Mucosa of rectum (tissue), 2 donors: ENCODE data around the gene DXO.
"Not testable (repeated sequence)": the region's sequence is repeated elsewhere in the genome, so short reads cannot be mapped to it uniquely, and the experiment has no call there.

Source experiments
- H3K27ac ChIP-seq, 2 donors: one replicate each; pipeline ENCODE4 v1.7.0; 2013; ENCODE audit warnings: inconsistent platforms in 2 of 2, low read depth in 2 of 2, low read length in 2 of 2
- H3K27me3 ChIP-seq, 2 donors: one replicate each; pipeline ENCODE4 v1.7.0; 2013; ENCODE audit warnings: low read length in 2 of 2; ENCODE audit not compliant: control insufficient read depth in 2 of 2, insufficient read depth in 2 of 2
- H3K36me3 ChIP-seq, 2 donors: one replicate each; pipeline ENCODE4 v1.7.0; 2013; ENCODE audit warnings: low read length in 2 of 2; ENCODE audit not compliant: control insufficient read depth in 2 of 2, insufficient read depth in 2 of 2
- H3K4me1 ChIP-seq, 2 donors: one replicate each; pipeline ENCODE4 v1.7.0; 2013; ENCODE audit warnings: low read length in 2 of 2, mild to moderate bottlenecking in 1 of 2; ENCODE audit not compliant: control insufficient read depth in 2 of 2, insufficient read depth in 2 of 2
- H3K4me3 ChIP-seq, 2 donors: one replicate each; pipeline ENCODE4 v1.7.0; 2013; ENCODE audit warnings: low read length in 2 of 2
- H3K9ac ChIP-seq, 2 donors: one replicate each; pipeline ENCODE4 v1.7.0; 2013; ENCODE audit warnings: low read length in 2 of 2, low read depth in 1 of 2, mild to moderate bottlenecking in 1 of 2
- H3K9me3 ChIP-seq, 2 donors: one replicate each; pipeline ENCODE4 v1.7.0; 2013; ENCODE audit warnings: low read length in 2 of 2; ENCODE audit not compliant: control insufficient read depth in 2 of 2
- donor health status: healthy.
- donor health status: Normal muscosa, but diverticular disease.

DXO gene

DNA sequence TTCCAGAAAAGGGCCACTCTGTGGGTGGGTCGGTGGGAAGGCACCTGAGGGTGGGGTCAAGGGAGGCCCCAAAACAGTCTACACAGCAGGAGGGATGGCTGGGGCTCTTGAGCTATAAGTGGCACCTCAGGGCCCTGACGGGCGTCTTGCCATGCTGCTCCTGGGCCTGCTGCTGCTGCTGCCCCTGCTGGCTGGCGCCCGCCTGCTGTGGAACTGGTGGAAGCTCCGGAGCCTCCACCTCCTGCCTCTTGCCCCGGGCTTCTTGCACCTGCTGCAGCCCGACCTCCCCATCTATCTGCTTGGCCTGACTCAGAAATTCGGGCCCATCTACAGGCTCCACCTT is 33.6 kb upstream of the DXO start:
- not testable (repeated sequence) for H3K4me3 ChIP-seq, H3K27me3 ChIP-seq, H3K9ac ChIP-seq, H3K4me1 ChIP-seq, H3K9me3 ChIP-seq, H3K27ac ChIP-seq, H3K36me3 ChIP-seq

DNA sequence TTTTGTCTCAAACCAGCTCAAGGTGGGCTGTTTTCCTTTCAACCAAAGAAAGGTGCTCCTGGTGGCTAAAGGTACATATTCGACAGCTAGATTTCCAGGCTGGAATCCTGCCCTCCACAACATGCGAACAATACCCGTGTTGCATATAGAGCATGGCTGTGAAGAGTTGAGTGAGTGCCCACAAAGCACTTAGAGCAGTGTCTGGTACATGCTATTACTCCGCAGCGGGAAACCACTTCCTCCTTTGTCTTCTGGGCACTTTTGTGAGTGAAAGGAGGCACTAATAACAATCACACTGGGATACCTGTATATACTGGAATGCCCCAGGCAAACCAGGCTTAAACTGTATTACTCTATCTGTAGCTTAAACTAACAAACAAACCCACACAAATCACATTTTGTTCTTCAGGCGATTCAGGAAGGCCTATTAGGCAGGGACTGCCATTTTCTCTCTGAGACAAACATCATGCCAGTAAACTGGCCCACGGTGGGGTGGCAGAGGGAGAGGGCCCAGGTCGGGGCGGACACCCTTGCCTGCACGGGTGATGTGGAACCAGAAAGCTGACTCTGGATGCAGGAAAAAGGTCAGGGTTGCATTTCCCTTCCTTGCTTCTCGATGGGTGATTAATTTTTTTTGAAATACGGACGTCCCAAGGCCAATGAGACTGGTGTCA is 33.1 kb upstream of the DXO start:
- H3K9ac ChIP-seq, H3K4me1 ChIP-seq, H3K27ac ChIP-seq, H3K9me3 ChIP-seq, H3K4me3 ChIP-seq, H3K36me3 ChIP-seq, H3K27me3 ChIP-seq: not testable (repeated sequence)

DNA sequence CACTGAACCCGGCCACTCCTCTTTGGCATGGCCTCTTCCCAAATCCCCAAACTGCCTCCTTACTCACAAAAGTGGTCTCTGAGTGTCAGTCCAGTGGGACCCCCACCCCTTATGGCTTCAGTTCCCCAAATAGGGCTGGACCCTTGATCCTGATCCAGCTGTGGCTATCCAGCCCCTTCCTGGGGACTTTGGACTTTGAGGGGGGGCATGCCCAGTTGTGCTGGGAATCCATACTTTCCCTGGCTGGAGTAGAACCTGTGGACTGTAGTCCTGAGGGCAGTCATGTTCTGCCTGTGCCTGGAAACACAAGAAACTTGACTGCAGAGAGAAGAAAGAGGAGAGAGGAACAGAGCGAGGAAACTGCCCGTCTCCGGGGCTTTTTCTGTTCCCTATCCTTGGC is 32.5 kb upstream of the DXO start:
- H3K27ac ChIP-seq, H3K9ac ChIP-seq, H3K36me3 ChIP-seq, H3K4me3 ChIP-seq, H3K27me3 ChIP-seq, H3K9me3 ChIP-seq, H3K4me1 ChIP-seq: not testable (repeated sequence)

DNA sequence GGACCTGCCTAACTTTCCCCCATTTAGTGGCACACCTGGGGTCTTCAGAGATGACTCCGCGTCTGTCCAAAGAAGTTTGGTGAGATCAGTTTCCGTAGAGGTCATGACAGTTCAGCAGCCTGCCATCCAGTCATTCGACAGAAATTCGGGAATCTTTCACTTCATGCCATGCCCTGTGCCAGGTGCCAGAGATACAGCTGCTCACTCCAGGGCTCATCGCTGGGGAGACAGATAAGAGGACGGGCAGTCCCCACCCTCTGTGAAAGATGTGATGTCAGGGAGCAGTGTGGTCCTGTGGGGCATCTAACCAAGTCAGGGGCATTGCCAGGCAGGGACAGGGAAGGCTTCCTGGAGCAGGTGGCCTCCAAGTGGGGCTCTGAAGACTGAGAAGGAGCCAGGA is 31.4 kb upstream of the DXO start:
- not testable (repeated sequence) for H3K9me3 ChIP-seq, H3K4me1 ChIP-seq, H3K9ac ChIP-seq, H3K4me3 ChIP-seq, H3K27me3 ChIP-seq, H3K36me3 ChIP-seq, H3K27ac ChIP-seq

DNA sequence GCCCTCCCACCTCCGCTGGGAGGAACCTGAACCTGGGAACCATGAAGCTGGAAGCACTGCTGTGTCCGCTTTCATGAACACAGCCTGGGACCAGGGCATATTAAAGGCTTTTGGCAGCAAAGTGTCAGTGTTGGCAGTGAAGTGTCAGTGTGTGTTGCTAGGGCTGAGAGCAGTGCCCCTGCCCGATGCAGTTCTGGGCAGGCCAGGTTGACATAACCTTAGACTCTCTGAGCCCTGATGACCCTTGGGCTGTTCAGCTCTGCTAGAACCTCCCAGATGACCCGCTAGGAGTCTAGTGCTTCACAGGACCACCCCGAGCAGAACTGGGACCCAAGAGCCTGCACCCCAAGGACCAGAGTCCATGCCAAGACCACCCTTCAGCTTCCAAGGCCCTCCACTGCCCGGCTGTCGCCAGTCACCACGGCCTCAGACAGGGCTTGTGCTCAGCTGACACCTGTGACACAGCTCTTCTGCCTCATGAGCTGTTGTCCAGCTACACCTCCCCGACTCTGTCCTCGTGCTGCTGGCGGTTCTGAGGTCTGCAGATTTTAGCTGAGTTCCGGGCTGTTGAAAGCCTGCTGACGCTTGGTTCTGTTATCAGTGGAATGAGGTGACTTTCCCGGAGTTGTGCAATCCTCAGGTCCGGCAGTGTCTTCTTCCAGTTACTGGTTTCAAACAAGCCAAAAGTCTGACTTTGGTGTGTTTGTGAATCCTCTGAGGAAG is 30.8 kb upstream of the DXO start:
- H3K36me3 ChIP-seq, H3K27ac ChIP-seq, H3K4me3 ChIP-seq, H3K4me1 ChIP-seq, H3K9me3 ChIP-seq, H3K9ac ChIP-seq, H3K27me3 ChIP-seq: not testable (repeated sequence)

DNA sequence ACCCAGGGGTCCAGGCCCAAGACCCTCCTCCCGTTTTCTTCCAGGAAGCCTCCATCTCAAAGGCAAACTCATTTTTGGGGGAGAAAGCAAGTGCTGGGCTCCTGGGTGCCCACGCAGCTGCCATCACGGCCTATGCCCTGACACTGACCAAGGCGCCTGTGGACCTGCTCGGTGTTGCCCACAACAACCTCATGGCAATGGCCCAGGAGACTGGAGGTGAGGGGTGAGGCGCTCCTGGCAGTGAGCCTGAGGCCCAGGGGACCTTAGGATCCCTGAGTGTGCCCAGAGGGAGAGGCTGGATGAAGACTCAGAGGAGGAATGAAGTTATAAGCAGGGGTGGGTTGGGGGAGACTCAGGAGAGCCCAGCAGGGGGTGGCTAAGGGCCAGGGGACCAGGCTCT is 24.4 kb upstream of the DXO start:
- not testable (repeated sequence) for H3K36me3 ChIP-seq, H3K9me3 ChIP-seq, H3K9ac ChIP-seq, H3K27me3 ChIP-seq, H3K4me1 ChIP-seq, H3K27ac ChIP-seq, H3K4me3 ChIP-seq

DNA sequence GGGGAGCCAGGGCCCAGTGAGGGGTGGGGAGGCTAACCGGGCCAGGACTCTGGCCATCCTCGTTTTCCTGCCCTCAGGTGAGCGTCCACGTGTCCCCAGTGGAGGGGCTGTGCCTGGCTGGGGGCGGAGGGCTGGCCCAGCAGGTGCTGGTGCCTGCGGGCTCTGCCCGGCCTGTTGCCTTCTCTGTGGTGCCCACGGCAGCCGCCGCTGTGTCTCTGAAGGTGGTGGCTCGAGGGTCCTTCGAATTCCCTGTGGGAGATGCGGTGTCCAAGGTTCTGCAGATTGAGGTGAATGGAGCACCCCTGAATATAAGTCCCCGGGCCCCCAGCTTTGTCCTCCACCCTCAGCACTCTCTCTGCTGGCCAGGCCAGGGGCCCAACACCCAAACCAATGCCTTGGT is 22.5 kb upstream of the DXO start:
- H3K36me3 ChIP-seq, H3K4me1 ChIP-seq, H3K9me3 ChIP-seq, H3K27ac ChIP-seq, H3K4me3 ChIP-seq, H3K27me3 ChIP-seq, H3K9ac ChIP-seq: not testable (repeated sequence)

DNA sequence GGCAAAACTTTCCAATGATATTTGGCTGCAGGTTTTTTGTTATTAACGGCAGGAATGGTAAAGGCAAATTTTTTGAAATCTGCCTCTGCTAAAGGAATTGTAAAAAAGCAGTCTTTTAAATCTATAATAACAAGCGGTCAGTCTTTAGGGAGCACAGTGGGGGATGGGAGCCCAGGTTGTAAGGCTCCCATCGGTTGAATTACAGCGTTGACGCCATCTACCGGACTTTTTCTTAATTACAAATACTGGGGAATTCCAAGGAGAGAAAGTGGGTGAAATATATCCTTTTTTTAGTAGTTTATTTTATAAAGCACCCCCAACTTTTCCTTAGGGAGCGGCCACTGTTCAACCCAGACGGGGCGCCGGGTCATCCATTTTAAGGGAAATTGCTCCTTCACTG is 17.4 kb upstream of the DXO start:
- H3K9ac ChIP-seq, H3K4me1 ChIP-seq, H3K9me3 ChIP-seq, H3K27ac ChIP-seq, H3K4me3 ChIP-seq, H3K27me3 ChIP-seq, H3K36me3 ChIP-seq: not testable (repeated sequence)

DNA sequence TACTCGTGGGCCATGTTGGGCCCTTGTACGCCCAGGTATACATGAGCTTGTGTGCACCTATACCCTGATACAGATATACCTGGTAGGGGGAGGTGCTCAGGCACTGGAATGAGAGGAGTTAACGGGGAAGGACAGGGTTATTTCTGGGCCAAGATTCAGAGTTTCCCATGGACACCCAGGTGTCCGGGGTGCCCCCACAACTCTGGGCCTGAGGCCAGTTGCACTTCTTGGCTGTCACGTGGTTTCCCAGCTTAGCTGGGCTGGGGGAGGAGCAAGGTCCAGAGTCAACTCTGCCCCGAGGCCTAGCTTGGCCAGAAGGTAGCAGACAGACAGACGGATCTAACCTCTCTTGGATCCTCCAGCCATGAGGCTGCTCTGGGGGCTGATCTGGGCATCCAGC is 9.8 kb upstream of the DXO start, which contains the start of gene C4A:
C4A (plus strand) TSS at position 314 of the 400 bp plus-strand sequence; CDS start at position 365, 51 bp downstream.
- H3K27me3 ChIP-seq, H3K9me3 ChIP-seq, H3K9ac ChIP-seq, H3K4me1 ChIP-seq, H3K27ac ChIP-seq, H3K4me3 ChIP-seq: not testable (repeated sequence)
- peaks cover 10 to 12% of the 10 kb centered on the region in 2 donors for H3K36me3 ChIP-seq

DNA sequence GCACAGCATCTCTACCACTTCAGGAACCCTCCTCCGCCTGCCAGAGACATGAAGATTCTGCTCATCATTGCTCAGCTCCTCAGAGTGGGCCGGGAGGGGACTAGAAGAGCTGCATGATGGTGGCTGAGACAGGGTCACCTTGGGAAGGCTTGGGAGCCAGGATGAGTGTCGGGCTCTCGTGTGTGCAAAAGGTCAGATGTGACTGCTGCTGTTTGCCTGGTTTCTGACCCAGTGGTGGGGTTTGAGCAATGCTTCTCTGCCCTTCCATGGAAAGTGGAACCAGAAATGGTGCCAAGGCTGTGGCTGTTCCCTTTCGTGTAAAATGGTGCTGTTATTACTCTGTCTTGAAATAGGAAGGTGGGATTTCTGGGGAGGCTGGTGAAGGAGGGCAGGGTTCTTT is 9.1 kb upstream of the DXO start:
- not testable (repeated sequence) for H3K27me3 ChIP-seq, H3K27ac ChIP-seq, H3K4me1 ChIP-seq, H3K4me3 ChIP-seq, H3K9ac ChIP-seq, H3K9me3 ChIP-seq
- peaks cover 10 to 12% of the 10 kb centered on the region in 2 donors for H3K36me3 ChIP-seq
